HepG2 (cell line): Measurements from ENCODE around the gene CELF4. TPM values are rescaled to one million over a fixed set of nuclear protein-coding genes. Genes with fewer than 3 reads are reported as not detected.

ENCODE experiments used
- ATAC-seq: fragments of 200-7000 bp; cut with Tn5 transposase; 3 replicates; pipeline ENCODE4 v1.9.1; 2020; ENCODE audit warnings: mild to moderate bottlenecking, moderate library complexity
- BruUV-seq: library from RNA; stranded (reverse); fragments of 400-500 nt; replicated peaks from 2 replicates; lab custom pipeline; 2021; lab: Mats Ljungman, UMichigan
- CTCF ChIA-PET: fragments of 300-600 bp; formaldehyde crosslinking; extraction: SDS; loops from one replicate; lab custom pipeline; 2021; ENCODE audit warnings: low total read pairs, inconsistent platforms, low intra/inter-chr PET ratio; lab: Yijun Ruan, JAX
- POLR2A ChIA-PET: fragments of 350-600 bp; sonication (Branson Sonifier 250); formaldehyde crosslinking; loops from one replicate; lab custom pipeline; 2020; ENCODE audit warnings: antibody characterized with exemption, inconsistent platforms; lab: Yijun Ruan, JAX
- DNase-seq: peaks from one replicate; pipeline ENCODE4 v3.0.0-alpha.2; 2015; ENCODE audit warnings: low spot score
- FAIRE-seq: peaks from 3 replicates; lab custom pipeline; 2011; peaks lifted over from hg19 to GRCh38; lab: Jason Lieb, UNC
- H2AFZ ChIP-seq: one replicate; pipeline ENCODE4 v1.6.1; 2011; ENCODE audit warnings: low read length, inconsistent platforms
- H3K27ac ChIP-seq: fragments of 300-600 bp; 3 replicates; pipeline ENCODE4 v1.8.0; 2011; ENCODE audit warnings: mixed run types, mild to moderate bottlenecking, mixed read lengths, low read length, inconsistent platforms; ENCODE audit not compliant: insufficient read depth; ENCODE audit errors: extremely low read length
- H3K27me3 ChIP-seq, 2 experiments: fragments of 200-600 bp in 1 of 2; 2 replicates in 1 of 2; 3 replicates in 1 of 2; pipeline versions ENCODE4 v1.6.0 to v1.8.0; 2011; ENCODE audit warnings: low read length in 2 of 2, mild to moderate bottlenecking in 2 of 2, moderate library complexity in 2 of 2, inconsistent platforms in 1 of 2; ENCODE audit not compliant: insufficient read depth in 2 of 2, control insufficient read depth in 1 of 2
- H3K36me3 ChIP-seq, 2 experiments: fragments of 200-600 bp in 1 of 2; replicated peaks in 1 of 2; 2 replicates in 1 of 2; 3 replicates in 1 of 2; pipeline versions ENCODE4 v1.5.1 to v1.8.0; 2011; ENCODE audit warnings: low read length in 2 of 2, inconsistent platforms in 1 of 2; ENCODE audit not compliant: insufficient read depth in 2 of 2, control insufficient read depth in 1 of 2
- H3K4me1 ChIP-seq: 2 replicates; pipeline ENCODE4 v1.5.1; 2012; ENCODE audit warnings: low read length, inconsistent platforms; ENCODE audit not compliant: insufficient read depth
- H3K4me2 ChIP-seq: 2 replicates; pipeline ENCODE4 v1.6.0; 2011; ENCODE audit warnings: low read depth, low read length, inconsistent platforms
- H3K4me3 ChIP-seq, 3 experiments: fragments of 200-600 bp in 1 of 3; sonication (generic), shearing (Covaris generic) in 1 of 3; replicated peaks in 1 of 3; 2 replicates each; pipeline ENCODE4 v1.5.1; 2011 to 2016; ENCODE audit warnings: low read length in 3 of 3, inconsistent platforms in 2 of 3, low read depth in 2 of 3, mild to moderate bottlenecking in 2 of 3, control low read depth in 1 of 3, mixed read lengths in 1 of 3; ENCODE audit not compliant: insufficient read depth in 1 of 3
- H3K79me2 ChIP-seq: one replicate; pipeline ENCODE4 v1.6.1; 2011; ENCODE audit warnings: low read length, inconsistent platforms; ENCODE audit not compliant: insufficient read depth
- H3K9ac ChIP-seq: 2 replicates; pipeline ENCODE4 v1.6.0; 2011; ENCODE audit warnings: mild to moderate bottlenecking, low read depth, low read length, inconsistent platforms; ENCODE audit not compliant: insufficient read depth
- H3K9me3 ChIP-seq: 2 replicates; pipeline ENCODE4 v1.5.1; 2012; ENCODE audit warnings: mild to moderate bottlenecking, low read length
- H4K20me1 ChIP-seq: 2 replicates; pipeline ENCODE4 v1.6.0; 2011; ENCODE audit warnings: inconsistent platforms, mild to moderate bottlenecking, low read length, moderate library complexity; ENCODE audit not compliant: insufficient read depth
- CTCF ChIP-seq: sonication (generic); formaldehyde crosslinking; IDR thresholded peaks from 2 replicates; pipeline ENCODE4 v1.5.0; 2020; ENCODE audit warnings: mild to moderate bottlenecking, missing genetic modification reagents, moderate library complexity
- PTBP1 ChIP-seq: fragments of 200-400 bp; formaldehyde crosslinking; IDR thresholded peaks from 2 replicates; pipeline ENCODE4 v1.6.1; 2018; ENCODE audit warnings: low read length, low read depth; ENCODE audit not compliant: poor library complexity, severe bottlenecking
- RAD21 ChIP-seq: fragments of 450-650 bp; formaldehyde crosslinking; IDR thresholded peaks from 2 replicates; pipeline ENCODE4 v1.5.0; 2020; ENCODE audit warnings: mild to moderate bottlenecking
- STAG1 ChIP-seq: sonication (generic); formaldehyde crosslinking; IDR thresholded peaks from 2 replicates; pipeline ENCODE4 v1.4.0; 2020; ENCODE audit warnings: missing genetic modification reagents
- TEAD3 ChIP-seq: optimal IDR thresholded peaks from 2 replicates; pipeline ENCODE3; 2016; ENCODE audit warnings: borderline replicate concordance
- XRCC5 ChIP-seq: fragments of 200-400 bp; formaldehyde crosslinking; optimal IDR thresholded peaks from 2 replicates; pipeline ENCODE3; 2017; ENCODE audit warnings: mild to moderate bottlenecking, low read length
- ZNF225 ChIP-seq: sonication (generic); formaldehyde crosslinking; IDR thresholded peaks from 2 replicates; pipeline ENCODE4 v1.4.0; 2020; ENCODE audit warnings: mild to moderate bottlenecking, missing genetic modification reagents
- WGBS: methylation state at CpG from one replicate; pipeline ENCODE4 v1.1.6; 2017; ENCODE audit warnings: low lambda C conversion rate; 5-methylcytosine and 5-hydroxymethylcytosine counted together
- in situ Hi-C: cut with HindIII; loops from 2 replicates; pipeline ENCODE4 v1.10.0; 2017; ENCODE audit warnings: low pct_unique_long_range_greater_than_20kb; ENCODE audit not compliant: extremely low pct_ligation_motif_present
- intact Hi-C: fragments of 100-400 bp; cut with micrococcal nuclease; formaldehyde crosslinking; loops from one replicate; pipeline ENCODE4 v1.10.0; 2022; ENCODE audit not compliant: unreplicated experiment
- polyA plus RNA-seq, 8 experiments: library from polyadenylated mRNA; depleted of rRNA in 3 of 8; stranded (reverse) in 7 of 8; unstranded in 1 of 8; fragments of >200 nt; fragmentation: Illumina TruSeq in 4 of 8; extraction: Trizol in 4 of 8; gene quantifications; 2 replicates each; pipeline versions ENCODE4 v1.2.1 to v1.2.3, GENCODE V29; 2011 to 2016; ENCODE audit warnings: low read depth in 4 of 8, missing spikeins in 1 of 8, mixed read lengths in 1 of 8; ENCODE audit not compliant: insufficient read depth in 1 of 8
- total RNA-seq, 5 experiments: library from RNA; depleted of rRNA; stranded (reverse); fragments of >200 nt; fragmentation: Illumina TruSeq; extraction: Trizol; gene quantifications; 2 replicates each; pipeline ENCODE4 v1.2.3, GENCODE V29; 2016; ENCODE audit warnings: low read depth in 1 of 5

CELF4 gene
- total and polyA plus RNA-seq, 2 of the 13 experiments (the other 11 are each of a cell fraction or from before 2014, with no cell fraction given) = not detected

GRCh38 chr18:37322492-37323035 lies 243.0 kb downstream of the CELF4 start:
- Histone ChIP-seq H3K9ac (no peak overlapping the region), H3K79me2 (no peaks in the 10 kb centered on the region), H2AFZ (no peak overlapping the region), H3K27ac (no peak overlapping the region), H3K4me3 (no peak overlapping the region), H3K9me3 (no peaks in the 10 kb centered on the region), H4K20me1 (no peaks in the 10 kb centered on the region), H3K4me1 (no peaks in the 10 kb centered on the region), H3K36me3 (no peaks in the 10 kb centered on the region), H3K27me3 (peaks cover 3 to 35% of the 10 kb centered on the region in 2 experiments; a peak in 4 of 5 replicates), H3K4me2 (no peak overlapping the region)
- no peak for TF ChIP-seq PTBP1
- peak; percentile 64 for TF ChIP-seq STAG1 (CRISPR knock-in tag)
- TF ChIP-seq ZNF225 = no peak
- peak; percentile 83 for TF ChIP-seq XRCC5
- peak; percentile 33 for TF ChIP-seq TEAD3 (CRISPR knock-in tag)
- peak; percentile 59; the same call in 1 of the 2 replicates for TF ChIP-seq RAD21
- peak; percentile 92 for TF ChIP-seq CTCF
- intact Hi-C loops (loop anchor here (5.0 kb wide), 2 partner anchors 215 to 380 kb away; no protein-coding TSS in a partner anchor), in situ Hi-C loops (no loop called here)
- CTCF ChIA-PET = no interaction called here
- BruUV-seq = no TSS peak
- POLR2A ChIA-PET = no interaction called here
- FAIRE-seq (no peak), DNase-seq (peak; percentile 31), ATAC-seq (peak; percentile 92)
- whole genome bisulfite sequencing = 69% methylated on average over 6 of the region's 15 CpGs
